Suprapubic skin (tissue), 4 donors: ENCODE data around the gene LDLRAD4. TPM values are rescaled to one million over a fixed set of nuclear protein-coding genes. Genes with fewer than 3 reads are reported as not detected.

ENCODE experiments used
- DNase-seq, 2 donors: peaks; one replicate each; pipeline ENCODE4 v3.0.0-alpha.2; 2019; ENCODE audit warnings: low spot score in 2 of 2
- H3K27ac ChIP-seq: fragments of 200-600 bp; sonication (generic); one replicate; pipeline ENCODE4 v1.5.1; 2019
- H3K27me3 ChIP-seq: fragments of 200-600 bp; sonication (generic); one replicate; pipeline ENCODE4 v1.5.1; 2019
- H3K36me3 ChIP-seq: fragments of 200-600 bp; sonication (generic); one replicate; pipeline ENCODE4 v1.5.1; 2019
- H3K4me1 ChIP-seq: fragments of 200-600 bp; sonication (generic); one replicate; pipeline ENCODE4 v1.5.1; 2019
- H3K4me3 ChIP-seq: fragments of 200-600 bp; sonication (generic); one replicate; pipeline ENCODE4 v1.5.1; 2019; ENCODE audit warnings: mild to moderate bottlenecking
- H3K9me3 ChIP-seq: fragments of 200-600 bp; sonication (generic); one replicate; pipeline ENCODE4 v1.5.1; 2019
- CTCF ChIP-seq, 2 donors: fragments of 200-600 bp in 1 of 2; fragments of 450-650 bp in 1 of 2; sonication (generic) in 1 of 2; IDR thresholded peaks; one replicate each; pipeline ENCODE4 v1.5.1; 2016 to 2019; ENCODE audit warnings: antibody characterized with exemption in 2 of 2, mild to moderate bottlenecking in 1 of 2, moderate library complexity in 1 of 2
- EP300 ChIP-seq: sonication (generic); formaldehyde crosslinking; IDR thresholded peaks from one replicate; pipeline ENCODE4 v1.6.1; 2017; ENCODE audit warnings: antibody characterized with exemption
- POLR2A ChIP-seq, 2 donors: fragments of 450-650 bp; IDR thresholded peaks; one replicate each; pipeline ENCODE4 v1.6.1; 2017; ENCODE audit warnings: antibody characterized with exemption in 2 of 2, mild to moderate bottlenecking in 2 of 2, moderate library complexity in 2 of 2
- POLR2AphosphoS5 ChIP-seq, 3 donors: sonication (generic); formaldehyde crosslinking; IDR thresholded peaks; one replicate each; pipeline ENCODE4 v1.6.1; 2017; ENCODE audit warnings: antibody characterized with exemption in 3 of 3
- WGBS: methylation state at CpG from one replicate; pipeline ENCODE4 v1.1.5; 2018; 5-methylcytosine and 5-hydroxymethylcytosine counted together
- total RNA-seq, 4 donors: library from RNA; depleted of rRNA; stranded (reverse); fragments of >200 nt; gene quantifications; one replicate each; pipeline ENCODE4 v1.1.0, GENCODE V29; 2016

LDLRAD4 gene
- total RNA-seq, 4 donors from 2014 or later, result 10.1 to 31.6 (median 15.1) TPM

DNA sequence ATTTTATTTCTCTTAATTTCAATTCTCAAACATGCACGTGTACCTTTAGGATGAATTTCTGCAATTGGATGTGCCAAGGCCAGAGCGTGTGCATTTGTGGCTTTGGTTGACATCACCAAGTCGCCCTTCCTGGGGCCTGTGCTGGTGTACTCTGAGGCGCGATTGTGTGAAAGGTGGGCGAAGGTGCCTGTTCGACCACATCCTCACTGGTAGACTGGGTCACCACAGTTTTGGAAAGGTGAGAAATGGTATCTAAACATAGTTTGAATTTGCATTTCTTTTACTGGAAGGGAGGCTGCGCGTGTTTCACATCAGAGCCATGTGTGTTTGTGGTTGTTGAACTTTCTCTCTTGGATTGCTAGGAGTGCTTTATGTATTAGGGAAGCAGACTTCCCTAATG is 89.8 kb downstream of the LDLRAD4 start:
- TF ChIP-seq CTCF (IDR thresholded peaks at IDR 0.05) (no peak), EP300 (no peak)
- H3K27ac ChIP-seq, result no peak overlapping the region
- WGBS, result 82% methylated on average over 9 of the region's 9 CpGs

GRCh38 chr18:13309031-13309747 is 90.6 kb downstream of the LDLRAD4 start:
- no peaks in the 10 kb centered on the region for H3K27me3 ChIP-seq
- DNase-seq, result no peak
- no peak for TF ChIP-seq POLR2AphosphoS5 (IDR thresholded peaks at IDR 0.05)
- no peak for TF ChIP-seq POLR2A (IDR thresholded peaks at IDR 0.05)
- TF ChIP-seq EP300, result no peak
- no peak for TF ChIP-seq CTCF (IDR thresholded peaks at IDR 0.05)
- H3K27ac ChIP-seq, result no peak overlapping the region
- H3K36me3 ChIP-seq, result peaks cover 3% of the 10 kb centered on the region
- H3K4me1 ChIP-seq, result no peaks in the 10 kb centered on the region
- H3K4me3 ChIP-seq, result no peak overlapping the region
- WGBS, result 84% methylated on average over 12 of the region's 12 CpGs
- H3K9me3 ChIP-seq, result no peaks in the 10 kb centered on the region

More for the DNA sequence above, 89.8 kb downstream of the LDLRAD4 start:
- Histone ChIP-seq H3K27me3 (no peaks in the 10 kb centered on the region), H3K36me3 (peaks cover 3% of the 10 kb centered on the region), H3K4me3 (no peak overlapping the region), H3K4me1 (no peaks in the 10 kb centered on the region), H3K9me3 (no peaks in the 10 kb centered on the region)
- DNase-seq, result no peak

DNA sequence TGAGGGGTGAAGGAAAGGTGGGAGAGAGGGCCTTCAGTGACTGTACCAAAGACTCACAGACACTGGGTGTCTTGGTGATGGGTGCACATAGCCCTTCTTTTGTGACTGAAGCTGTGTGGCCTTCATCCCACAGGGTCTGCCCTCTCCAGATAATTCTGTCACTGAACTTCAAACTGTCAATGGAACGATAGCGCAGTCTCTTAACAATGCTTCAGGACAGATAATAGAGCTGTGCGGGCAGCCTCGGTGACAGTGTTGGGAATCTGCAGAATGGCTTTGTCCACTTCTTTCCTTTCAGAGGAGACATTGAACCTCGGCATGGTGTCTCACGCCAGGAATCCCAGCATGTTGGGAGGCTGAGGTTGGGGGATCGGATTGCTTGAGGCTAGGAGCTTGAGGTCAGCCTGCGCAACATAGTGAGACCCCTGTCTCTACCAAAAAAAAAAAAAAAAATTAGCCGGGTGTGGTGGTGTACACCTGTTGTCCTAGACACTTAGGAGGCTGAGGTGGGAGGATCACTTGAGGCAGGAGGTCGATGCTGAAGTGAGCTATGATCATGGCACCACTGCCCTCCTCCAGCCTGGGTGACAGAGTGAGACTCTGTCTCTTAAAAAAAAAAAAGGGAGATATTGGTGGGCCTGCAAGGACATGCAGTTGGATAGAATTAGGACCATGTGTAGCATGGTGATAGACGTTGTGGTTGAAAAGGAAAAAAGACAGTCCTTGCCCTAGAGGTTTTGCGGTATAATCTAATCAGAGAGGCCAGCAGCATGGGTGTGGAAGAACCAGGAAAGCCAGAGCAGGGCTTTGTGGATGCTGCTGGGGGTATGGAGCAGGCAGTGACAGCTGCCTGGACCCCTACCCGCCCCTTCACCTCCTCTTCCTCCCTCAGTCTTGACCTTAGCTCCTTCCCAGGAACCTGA is 91.4 kb downstream of the LDLRAD4 start:
- no peak for TF ChIP-seq EP300
- no peak for DNase-seq
- Histone ChIP-seq H3K4me1 (no peaks in the 10 kb centered on the region), H3K27ac (no peak overlapping the region), H3K4me3 (no peak overlapping the region), H3K36me3 (peaks cover 3% of the 10 kb centered on the region), H3K9me3 (no peaks in the 10 kb centered on the region), H3K27me3 (no peaks in the 10 kb centered on the region)
- WGBS, result 82% methylated on average over 13 of the region's 13 CpGs

GRCh38 chr18:13311193-13311592 is 92.6 kb downstream of the LDLRAD4 start:
- Histone ChIP-seq H3K9me3 (peaks cover 5% of the 10 kb centered on the region), H3K27ac (no peak overlapping the region), H3K36me3 (peaks cover 3% of the 10 kb centered on the region), H3K4me3 (no peak overlapping the region), H3K4me1 (no peaks in the 10 kb centered on the region), H3K27me3 (no peaks in the 10 kb centered on the region)
- no peak for DNase-seq
- no peak for TF ChIP-seq EP300
- WGBS, result 92% methylated on average over 10 of the region's 10 CpGs

DNA sequence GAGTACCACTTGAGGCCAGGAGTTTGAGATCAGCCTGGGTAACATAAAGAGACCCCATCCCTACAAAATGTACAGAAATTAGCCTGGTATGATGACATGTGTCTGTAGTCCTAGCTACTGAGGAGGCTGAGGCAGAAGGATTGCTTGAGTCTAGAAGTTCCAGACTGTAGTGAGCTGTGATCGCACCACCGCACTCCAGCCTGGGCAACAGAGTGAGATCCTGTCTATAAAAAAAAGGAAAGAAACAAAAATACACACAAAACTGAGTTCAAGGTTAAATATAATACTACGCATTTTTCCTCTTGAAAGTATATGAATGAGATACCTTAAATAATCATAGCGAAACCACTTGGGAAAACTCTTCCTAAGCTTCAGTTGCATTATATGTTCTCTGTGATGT is 94.0 kb downstream of the LDLRAD4 start:
- WGBS, result 99% methylated on average over 4 of the region's 4 CpGs
- TF ChIP-seq POLR2AphosphoS5 (IDR thresholded peaks at IDR 0.05), result no peak
- no peak for TF ChIP-seq CTCF (IDR thresholded peaks at IDR 0.05)
- TF ChIP-seq EP300, result no peak
- no peak for TF ChIP-seq POLR2A (IDR thresholded peaks at IDR 0.05)
- Histone ChIP-seq H3K36me3 (peaks cover 3% of the 10 kb centered on the region), H3K27me3 (no peaks in the 10 kb centered on the region), H3K9me3 (peaks cover 8% of the 10 kb centered on the region), H3K4me1 (no peaks in the 10 kb centered on the region), H3K4me3 (no peak overlapping the region), H3K27ac (no peak overlapping the region)
- DNase-seq, result no peak

DNA sequence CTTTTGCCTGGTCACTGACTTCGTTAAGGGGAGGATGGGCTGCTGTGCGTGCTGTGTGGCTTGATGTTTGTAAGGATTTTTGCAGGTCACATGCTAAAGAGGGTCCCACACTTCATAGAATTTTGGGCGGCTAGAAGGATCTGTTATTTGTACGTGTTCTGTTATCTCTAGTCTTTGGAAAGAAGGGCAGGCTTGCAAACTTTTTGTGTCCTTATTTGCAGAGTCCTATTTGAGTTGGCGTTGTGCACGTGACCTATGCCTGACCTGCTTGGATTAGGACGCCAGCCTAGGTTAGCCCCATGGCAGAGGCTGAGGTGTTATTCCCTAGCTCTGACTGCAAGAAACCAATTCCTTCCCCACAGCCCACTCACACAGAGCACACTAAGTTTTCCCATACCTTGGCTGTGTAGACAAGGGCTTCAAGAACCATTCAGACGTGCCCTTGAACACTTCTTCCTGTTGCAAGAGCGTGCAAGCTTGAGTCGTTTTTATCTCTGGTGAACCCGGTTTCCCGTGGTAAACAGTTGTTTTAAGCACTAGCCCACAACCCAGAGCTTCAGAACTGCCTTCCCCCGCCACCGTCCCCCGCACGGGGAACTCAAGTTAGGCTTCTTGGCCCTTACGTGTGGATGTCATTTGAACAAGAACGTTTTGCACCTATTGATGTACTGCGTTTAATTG is 94.6 kb downstream of the LDLRAD4 start:
- H3K27me3 ChIP-seq, result no peaks in the 10 kb centered on the region
- H3K9me3 ChIP-seq, result peaks cover 8% of the 10 kb centered on the region
- peaks cover 3% of the 10 kb centered on the region for H3K36me3 ChIP-seq
- H3K4me1 ChIP-seq, result no peaks in the 10 kb centered on the region
- TF ChIP-seq CTCF (IDR thresholded peaks at IDR 0.05) (no peak), EP300 (no peak)
- H3K27ac ChIP-seq, result no peak overlapping the region
- H3K4me3 ChIP-seq, result no peak overlapping the region
- no peak for DNase-seq
- 86% methylated on average over 19 of the region's 19 CpGs for WGBS
